LNCaP clone FGC (cell line): ENCODE measurements around the gene NYAP1.
"Not testable (repeated sequence)": the region's sequence is repeated elsewhere in the genome, so short reads cannot be mapped to it uniquely, and the experiment has no call there.

Source experiments
- DNase-seq: peaks from one replicate; pipeline ENCODE4 v3.0.0-alpha.2; 2011; ENCODE audit warnings: low read depth
- H3K4me3 ChIP-seq: 2 replicates; pipeline ENCODE4 v1.5.1; 2011; ENCODE audit warnings: mild to moderate bottlenecking, low read depth, low read length, control low read depth
- TF ChIP-seq, protein P1 (sequence below): IDR thresholded peaks from 2 replicates; pipeline ENCODE4 v1.5.1; 2012; ENCODE audit warnings: mild to moderate bottlenecking; ENCODE audit not compliant: control insufficient read depth, insufficient read depth; ENCODE audit errors: extremely low read depth

NYAP1 gene

DNA sequence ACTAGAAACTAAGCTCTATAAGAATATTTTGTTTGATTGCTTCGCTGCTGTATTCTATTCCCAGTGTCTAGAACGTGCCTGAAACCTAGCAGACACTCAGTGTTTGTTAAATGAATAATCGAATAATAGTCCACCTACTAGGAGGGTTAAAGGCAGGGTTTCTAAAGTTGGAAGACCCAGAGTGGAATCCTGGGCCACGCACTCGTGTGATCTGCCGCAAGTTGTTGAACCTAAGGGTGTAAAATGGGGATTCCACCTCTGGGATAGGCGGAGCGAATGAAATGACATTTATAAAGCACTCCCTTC is 54.6 kb downstream of the NYAP1 start:
- TF ChIP-seq, protein P1, sequence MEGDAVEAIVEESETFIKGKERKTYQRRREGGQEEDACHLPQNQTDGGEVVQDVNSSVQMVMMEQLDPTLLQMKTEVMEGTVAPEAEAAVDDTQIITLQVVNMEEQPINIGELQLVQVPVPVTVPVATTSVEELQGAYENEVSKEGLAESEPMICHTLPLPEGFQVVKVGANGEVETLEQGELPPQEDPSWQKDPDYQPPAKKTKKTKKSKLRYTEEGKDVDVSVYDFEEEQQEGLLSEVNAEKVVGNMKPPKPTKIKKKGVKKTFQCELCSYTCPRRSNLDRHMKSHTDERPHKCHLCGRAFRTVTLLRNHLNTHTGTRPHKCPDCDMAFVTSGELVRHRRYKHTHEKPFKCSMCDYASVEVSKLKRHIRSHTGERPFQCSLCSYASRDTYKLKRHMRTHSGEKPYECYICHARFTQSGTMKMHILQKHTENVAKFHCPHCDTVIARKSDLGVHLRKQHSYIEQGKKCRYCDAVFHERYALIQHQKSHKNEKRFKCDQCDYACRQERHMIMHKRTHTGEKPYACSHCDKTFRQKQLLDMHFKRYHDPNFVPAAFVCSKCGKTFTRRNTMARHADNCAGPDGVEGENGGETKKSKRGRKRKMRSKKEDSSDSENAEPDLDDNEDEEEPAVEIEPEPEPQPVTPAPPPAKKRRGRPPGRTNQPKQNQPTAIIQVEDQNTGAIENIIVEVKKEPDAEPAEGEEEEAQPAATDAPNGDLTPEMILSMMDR: no peak
- peak overlapping the region; percentile 54 for H3K4me3 ChIP-seq
- no peak for DNase-seq

DNA sequence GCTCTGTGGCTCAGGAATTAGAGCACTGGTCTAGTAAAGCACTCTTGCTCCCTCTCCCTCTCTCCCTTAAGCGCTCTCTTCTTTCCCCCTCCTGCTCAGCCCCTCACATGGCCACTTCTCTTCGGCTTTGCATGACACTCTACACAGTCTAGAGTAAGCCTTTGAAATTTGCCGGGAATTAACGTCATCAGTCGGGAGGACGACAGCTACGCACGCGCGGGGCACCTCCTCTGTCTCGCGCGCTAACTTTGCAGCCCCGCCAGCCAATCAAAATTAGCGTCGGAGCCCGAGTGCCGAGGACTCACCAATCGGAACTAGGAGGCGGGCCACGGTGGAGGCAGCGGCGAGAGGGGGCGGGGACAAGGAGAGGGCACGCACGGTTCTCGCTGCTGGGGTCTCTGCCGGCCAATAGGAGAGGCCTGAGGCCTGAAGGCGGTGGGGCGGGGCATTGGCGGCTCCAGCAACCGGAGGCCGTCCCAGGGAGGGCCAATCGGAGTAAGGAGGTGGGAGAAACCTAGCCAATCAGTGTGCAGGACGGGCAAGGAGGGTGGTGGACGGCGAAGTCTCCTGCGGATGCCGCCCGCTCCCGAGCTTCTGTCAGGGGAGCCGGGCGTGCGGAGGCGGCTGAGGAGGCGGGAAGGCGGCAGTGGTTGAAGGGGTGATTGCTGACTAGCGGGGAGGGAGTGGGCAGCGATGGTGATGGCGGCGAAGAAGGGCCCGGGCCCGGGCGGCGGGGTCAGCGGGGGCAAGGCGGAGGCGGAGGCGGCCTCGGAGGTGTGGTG is 55.1 kb downstream of the NYAP1 start, which contains the start of gene AGFG2:
TSS of gene AGFG2 (plus strand) at position 550 of the 782 bp plus-strand sequence. CDS start at position 694, 144 bp downstream.
- DNase-seq: peak; percentile 98
- peak within 1 kb of the TSS; percentile 70 for H3K4me3 ChIP-seq
- TF ChIP-seq, protein P1: no peak

DNA sequence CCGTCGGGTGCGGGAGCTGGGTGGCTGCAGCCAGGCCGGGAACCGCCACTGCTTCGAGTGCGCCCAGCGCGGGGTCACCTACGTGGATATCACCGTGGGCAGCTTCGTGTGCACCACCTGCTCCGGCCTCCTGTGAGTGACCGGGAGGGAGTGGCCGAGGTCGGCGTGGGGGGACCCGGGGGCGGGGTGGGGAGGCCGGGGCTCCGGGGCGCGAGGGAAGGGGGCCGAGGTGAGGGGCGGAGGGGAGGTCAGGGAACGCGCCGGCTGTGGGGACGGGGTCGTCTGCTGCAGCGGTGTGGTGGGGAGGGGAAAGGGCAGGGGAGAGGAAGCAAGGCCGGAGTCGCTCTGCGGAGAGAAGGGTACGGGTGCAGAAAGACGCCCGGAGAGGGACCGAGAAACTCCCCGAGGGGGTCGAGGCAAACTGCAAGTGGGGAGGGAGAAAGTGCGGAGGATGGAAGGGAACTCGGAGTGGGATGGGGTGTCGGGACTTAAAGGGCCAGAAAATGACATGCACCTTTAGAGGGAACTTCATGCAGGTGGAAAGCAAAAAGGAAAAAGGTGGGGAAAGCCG is 55.8 kb downstream of the NYAP1 start:
- TF ChIP-seq, protein P1: no peak
- peak overlapping the region; percentile 70 for H3K4me3 ChIP-seq
- no peak for DNase-seq

DNA sequence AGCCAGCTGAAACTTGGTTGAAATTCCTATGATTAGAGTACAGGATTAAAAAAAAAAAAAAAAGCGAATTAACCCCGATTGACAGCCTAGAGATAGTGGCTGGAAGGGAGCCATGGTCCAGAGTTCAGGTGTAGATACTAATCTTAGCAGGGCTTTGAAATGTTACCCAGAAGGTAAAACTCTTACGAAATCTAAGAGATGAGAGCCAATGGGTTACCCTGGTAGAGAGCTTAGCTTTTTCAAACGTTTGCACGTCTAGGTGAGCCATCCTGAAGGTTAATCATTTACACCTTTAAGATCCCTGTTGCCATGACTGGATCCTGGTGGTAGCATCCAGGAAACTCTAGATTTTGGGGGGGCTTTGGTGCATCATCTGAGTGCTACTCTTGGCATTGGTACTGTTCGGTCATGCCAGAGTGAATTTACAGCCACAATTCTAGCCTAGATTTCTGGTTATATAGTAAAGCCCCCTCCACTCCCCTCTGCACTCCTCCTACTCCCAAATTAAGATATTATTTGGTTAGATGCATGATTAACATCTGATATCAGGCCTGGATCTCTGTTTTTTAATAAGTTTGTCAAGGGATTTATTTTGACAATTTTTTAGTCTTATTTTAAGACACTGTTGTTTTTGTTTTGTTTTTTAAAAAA is 56.5 kb downstream of the NYAP1 start:
- peak overlapping the region; percentile 70 for H3K4me3 ChIP-seq
- no peak for DNase-seq
- TF ChIP-seq, protein P1: no peak

GRCh38 chr7:100541309-100541708 is 57.6 kb downstream of the NYAP1 start:
- not testable (repeated sequence) for H3K4me3 ChIP-seq, DNase-seq

- no peak for DNase-seq
Observed at GRCh38 chr7:100543586-100543985, 59.9 kb downstream of the NYAP1 start.

GRCh38 chr7:100544386-100544785 is 60.7 kb downstream of the NYAP1 start:
- H3K4me3 ChIP-seq: 0 out of 2 replicates have a peak overlapping the region, but pooled peaks have one; percentile 5
- TF ChIP-seq, protein P1: no peak
- no peak for DNase-seq

More at GRCh38 chr7:100543586-100543985, 59.9 kb downstream of the NYAP1 start:
- TF ChIP-seq, protein P1: no peak
- no peak overlapping the region for H3K4me3 ChIP-seq
